Stimulated activated CD4-positive, alpha-beta T cell treated with anti-CD3 and anti-CD28 coated beads, Interleukin-15, amount 100 ng/mL, for 24 hours (primary cell): ENCODE measurements around the gene CCDC93.

Source experiments
- DNase-seq: peaks from one replicate; pipeline ENCODE4 v3.0.0-alpha.2; 2020

The CCDC93 gene, protein sequence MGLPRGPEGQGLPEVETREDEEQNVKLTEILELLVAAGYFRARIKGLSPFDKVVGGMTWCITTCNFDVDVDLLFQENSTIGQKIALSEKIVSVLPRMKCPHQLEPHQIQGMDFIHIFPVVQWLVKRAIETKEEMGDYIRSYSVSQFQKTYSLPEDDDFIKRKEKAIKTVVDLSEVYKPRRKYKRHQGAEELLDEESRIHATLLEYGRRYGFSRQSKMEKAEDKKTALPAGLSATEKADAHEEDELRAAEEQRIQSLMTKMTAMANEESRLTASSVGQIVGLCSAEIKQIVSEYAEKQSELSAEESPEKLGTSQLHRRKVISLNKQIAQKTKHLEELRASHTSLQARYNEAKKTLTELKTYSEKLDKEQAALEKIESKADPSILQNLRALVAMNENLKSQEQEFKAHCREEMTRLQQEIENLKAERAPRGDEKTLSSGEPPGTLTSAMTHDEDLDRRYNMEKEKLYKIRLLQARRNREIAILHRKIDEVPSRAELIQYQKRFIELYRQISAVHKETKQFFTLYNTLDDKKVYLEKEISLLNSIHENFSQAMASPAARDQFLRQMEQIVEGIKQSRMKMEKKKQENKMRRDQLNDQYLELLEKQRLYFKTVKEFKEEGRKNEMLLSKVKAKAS

DNA sequence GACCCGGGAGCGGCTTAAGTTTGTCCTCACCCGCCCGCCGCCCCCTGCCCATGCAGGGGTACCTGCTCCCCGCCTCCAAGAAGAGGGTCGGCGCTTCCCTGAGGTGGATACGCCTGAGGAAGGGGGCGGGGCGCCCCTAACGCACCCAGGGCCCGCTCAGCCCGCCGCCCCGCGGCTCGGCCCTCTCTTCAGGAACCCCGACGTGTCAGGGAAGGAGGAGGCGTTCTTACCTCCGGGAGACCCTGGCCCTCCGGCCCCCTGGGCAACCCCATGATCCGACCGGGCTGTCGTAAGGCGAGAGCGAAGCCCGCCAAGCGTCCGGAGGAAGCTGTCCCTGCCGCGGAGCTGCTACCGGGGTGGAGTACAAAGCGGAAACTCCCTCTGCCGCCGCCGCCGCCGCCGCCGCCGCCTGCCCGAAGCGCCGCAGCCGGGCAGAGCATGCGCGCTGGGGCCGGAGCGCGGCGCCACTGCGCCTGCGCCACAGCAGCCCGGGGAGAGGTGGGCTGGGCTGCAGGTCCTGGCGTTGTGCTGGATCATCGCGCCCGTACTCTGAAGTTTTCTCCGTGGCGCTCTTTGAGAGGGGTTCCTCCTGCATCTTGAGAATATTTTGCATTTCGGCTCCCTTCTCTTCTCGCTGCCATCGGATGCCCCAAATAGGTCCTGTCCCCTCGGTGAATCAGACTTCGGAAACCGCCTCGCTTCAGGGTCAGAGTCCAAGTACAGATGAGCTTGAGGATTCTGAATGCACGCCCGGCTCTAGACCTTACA is at the start of gene CCDC93:
CCDC93 (minus strand) TSS at position 347 of the 768 bp plus-strand sequence; CDS start at position 272, 75 bp downstream.
- peak; percentile 87 for DNase-seq

DNA sequence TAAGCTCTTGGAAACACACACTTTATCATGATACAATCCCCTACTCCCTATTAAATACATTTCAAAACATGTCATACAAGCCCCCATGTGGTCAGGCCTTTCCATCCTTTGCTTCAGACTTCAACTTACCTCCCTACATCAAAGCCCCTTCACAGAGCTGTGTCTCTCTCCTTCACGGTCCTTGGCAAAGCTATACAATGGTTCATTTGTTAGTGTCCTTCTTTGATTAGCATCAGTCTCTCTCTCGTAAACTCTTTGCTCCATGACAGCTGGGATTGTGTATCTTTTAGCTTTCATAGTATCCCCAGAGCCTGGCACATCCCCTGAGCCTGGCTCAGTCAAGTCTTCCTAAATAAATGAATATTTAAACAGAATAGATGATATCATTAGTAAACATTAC is 48.8 kb upstream of the CCDC93 start:
- no peak for DNase-seq

GRCh38 chr2:118062048-118062447 is 48.2 kb upstream of the CCDC93 start:
- no peak for DNase-seq

DNA sequence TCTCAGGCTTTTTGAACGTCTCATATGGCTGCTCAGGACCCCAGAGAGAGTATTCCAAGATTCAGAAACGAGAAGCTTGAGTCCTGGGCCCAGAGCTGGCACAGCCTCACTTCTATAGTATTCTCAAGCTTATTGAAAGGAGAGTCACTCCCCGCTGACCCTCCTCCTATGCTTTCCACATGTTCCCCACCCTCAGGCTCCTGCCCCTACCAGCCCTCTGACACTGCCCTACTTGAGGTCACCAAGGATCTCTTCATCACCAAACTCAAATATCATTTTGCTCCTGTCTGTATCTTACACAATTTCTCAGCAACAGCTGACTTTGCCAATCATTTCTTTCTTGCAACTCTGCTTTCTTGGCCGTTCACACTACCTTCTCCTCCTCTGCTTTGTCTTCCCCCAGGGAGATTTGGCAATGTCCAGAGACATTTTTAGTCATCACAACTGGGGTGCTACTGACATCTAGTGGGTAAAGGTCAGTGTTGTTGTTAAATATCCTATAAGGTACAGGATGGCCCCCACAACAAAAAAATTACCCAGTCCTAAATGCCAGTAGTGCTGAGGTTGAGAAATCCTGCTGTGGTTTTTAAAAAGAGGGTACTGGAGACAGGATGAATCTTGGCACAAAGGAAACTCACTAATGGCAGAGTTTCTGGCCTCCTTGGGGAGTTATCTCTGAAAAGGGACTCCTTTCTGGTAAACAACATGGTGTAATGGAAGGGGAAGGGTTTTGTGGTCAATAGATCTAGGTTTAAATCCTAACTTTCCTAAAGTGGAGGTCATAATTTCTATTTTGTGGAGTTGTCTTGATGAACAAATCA is 47.5 kb upstream of the CCDC93 start:
- no peak for DNase-seq

DNA sequence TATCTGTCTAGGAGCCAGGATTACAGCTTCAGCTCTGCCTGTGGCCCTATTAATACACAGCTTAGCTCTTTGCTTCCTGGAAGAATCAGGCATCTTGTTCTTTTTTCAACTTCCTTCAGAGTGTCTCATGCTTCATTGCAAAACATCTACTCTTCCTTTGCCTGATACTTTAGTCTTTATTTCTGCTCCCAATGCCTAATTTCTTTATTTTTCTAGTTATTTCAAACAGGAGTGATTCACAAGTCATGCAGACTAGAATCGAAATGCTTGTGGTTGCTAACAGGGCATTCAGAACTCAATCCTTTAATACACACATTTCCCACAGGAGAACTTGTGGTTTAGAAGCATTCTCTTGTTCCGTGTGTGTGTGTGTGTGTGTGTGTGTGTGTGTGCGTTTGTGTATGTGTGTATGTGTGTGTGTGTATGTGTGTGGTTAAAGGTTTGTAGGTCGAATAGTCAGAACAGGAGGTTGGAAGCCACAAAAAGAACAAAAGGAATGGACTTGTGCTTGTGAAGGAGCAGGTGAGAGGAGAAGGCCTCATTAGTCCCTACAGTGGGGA is 46.1 kb upstream of the CCDC93 start:
- peak; percentile 5 for DNase-seq

GRCh38 chr2:118058951-118059350 is 45.1 kb upstream of the CCDC93 start:
- DNase-seq: no peak

GRCh38 chr2:118056801-118057200 is 42.9 kb upstream of the CCDC93 start:
- no peak for DNase-seq

- no peak for DNase-seq
These were observed 42.3 kb upstream of the CCDC93 start for GRCh38 chr2:118056165-118056534.

- no peak for DNase-seq
These were observed 41.8 kb upstream of the CCDC93 start for GRCh38 chr2:118055512-118056164.

DNA sequence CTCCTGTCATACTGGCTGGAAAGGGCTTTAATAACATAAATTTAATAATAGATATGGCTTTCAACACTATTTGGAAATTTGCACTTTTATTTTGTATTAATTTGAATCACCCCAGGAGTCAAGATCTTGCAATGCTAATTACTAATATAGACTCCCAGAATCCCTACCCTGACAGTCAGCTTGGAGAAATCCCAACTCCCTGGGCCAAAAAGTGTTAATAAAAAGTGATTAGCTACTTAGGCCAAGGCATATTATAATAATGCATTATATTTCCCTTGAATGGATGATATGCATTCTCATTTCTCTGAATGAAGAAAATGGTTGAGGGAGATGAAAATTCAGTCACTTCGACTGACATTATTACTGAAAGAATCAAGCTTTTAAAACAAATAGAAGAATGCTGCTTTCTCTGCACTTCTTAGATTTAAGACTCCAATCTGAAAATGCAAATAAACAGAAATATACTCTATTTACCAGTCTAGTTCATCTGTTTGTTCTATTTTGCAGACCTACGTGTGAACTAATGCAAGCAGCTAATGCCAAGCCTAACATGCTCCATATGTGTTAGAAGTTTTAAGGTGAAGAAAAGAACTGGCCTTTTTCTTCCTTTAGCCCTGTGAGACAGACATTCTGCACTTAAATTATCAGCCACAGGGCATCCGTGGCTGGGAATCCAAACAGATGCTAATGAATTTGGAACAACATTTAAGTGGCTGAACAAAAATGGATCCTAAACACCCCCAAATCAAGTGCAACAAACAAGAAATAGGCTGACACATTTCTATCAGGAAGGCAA is 40.5 kb upstream of the CCDC93 start:
- DNase-seq: no peak

DNA sequence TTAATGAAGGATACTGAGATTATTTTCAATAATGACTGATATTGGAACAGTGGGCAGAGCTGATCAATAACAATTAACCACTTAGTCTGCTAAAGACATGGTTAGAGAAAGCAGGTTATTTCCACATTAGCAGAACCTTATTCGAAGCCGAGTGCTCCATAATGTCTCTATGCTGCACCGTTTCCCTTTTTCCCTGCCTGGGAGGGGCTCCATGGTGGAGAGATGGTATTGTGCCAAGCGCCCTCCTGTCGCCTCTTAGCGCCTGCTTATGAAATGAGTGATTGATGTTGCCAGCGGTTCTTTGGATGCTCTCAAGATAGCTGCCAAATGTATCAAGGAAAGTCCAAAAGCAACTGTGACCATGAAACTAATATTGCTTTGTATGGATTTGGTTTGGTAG is 39.8 kb upstream of the CCDC93 start:
- DNase-seq: no peak

- no peak for DNase-seq
These were observed 38.6 kb upstream of the CCDC93 start for GRCh38 chr2:118052474-118052873.

GRCh38 chr2:118051826-118052358 is 38.0 kb upstream of the CCDC93 start:
- DNase-seq: no peak

GRCh38 chr2:118050974-118051373 is 37.1 kb upstream of the CCDC93 start:
- no peak for DNase-seq

DNA sequence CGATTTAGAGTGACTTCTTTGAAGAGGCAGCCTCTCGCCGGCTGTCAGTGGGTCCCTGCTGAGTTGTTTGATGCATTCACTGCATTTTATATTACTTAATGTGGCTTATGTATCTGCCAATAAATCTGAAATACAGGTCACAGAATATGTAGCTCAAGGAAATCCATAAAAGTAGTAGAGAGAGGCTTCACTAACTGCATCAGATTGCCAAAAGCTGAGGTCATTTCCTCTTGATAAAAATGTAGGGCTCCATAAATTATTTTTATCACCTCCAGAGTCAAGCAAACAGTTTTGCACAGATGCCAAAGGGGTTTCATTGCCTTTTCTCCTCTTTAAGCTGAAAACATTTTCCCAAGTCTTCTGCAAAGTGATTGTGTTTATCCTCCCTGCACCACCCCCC is 36.5 kb upstream of the CCDC93 start:
- DNase-seq: no peak

- no peak for DNase-seq
These were observed 35.9 kb upstream of the CCDC93 start for GRCh38 chr2:118049816-118050140.

DNA sequence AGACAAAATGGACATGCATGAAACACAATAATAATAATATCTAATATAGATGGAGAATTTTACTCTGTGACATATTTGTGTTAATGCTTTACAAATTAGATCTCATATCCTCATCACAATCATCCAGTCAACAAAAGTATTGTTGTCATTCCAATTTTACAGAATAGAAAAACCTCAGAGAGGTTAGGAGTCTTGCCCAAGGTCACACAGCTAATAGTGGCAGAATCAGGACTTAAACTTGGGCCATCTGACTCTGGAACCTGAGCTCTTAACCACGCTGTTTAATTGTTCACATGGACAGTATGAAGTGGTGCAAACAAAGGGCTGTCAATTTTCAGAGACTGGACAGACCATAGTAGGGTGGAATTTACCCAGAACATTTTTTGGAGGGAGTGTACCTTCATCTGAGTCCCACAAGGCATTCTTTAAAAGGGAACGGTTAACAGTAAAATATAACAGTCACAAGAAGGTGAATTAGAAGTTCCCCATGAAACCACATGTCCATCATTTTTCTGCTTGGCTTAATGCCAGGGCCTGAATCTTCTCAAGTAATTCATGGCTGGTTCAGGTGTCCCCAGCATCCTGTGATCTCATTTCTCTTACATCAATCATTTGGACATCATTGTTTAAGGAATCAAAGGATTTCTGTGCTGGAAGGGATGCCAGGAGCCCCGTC is 35.4 kb upstream of the CCDC93 start:
- DNase-seq: no peak

- no peak for DNase-seq
These were observed 34.5 kb upstream of the CCDC93 start for GRCh38 chr2:118048401-118048800.

GRCh38 chr2:118047380-118047826 is 33.5 kb upstream of the CCDC93 start:
- DNase-seq: no peak

GRCh38 chr2:118046634-118047210 is 32.9 kb upstream of the CCDC93 start:
- DNase-seq: no peak
